H9 (cell line): ENCODE measurements around the gene MRM1. TPM values are rescaled to one million over a fixed set of nuclear protein-coding genes. Genes with fewer than 3 reads are reported as not detected.

Experiments
- DNase-seq: peaks from one replicate; pipeline ENCODE4 v3.0.0-alpha.2; 2017
- H2AFZ ChIP-seq: one replicate; pipeline ENCODE4 v1.6.1; 2013; ENCODE audit warnings: mild to moderate bottlenecking, low read length, control low read depth, moderate library complexity
- H2AK5ac ChIP-seq: 2 replicates; pipeline ENCODE4 v1.6.1; 2013; ENCODE audit warnings: low read length, control low read depth, mixed read lengths; ENCODE audit not compliant: insufficient read length
- H2BK120ac ChIP-seq: one replicate; pipeline ENCODE4 v1.6.1; 2013; ENCODE audit warnings: low read depth, mild to moderate bottlenecking, low read length, control low read depth, inconsistent platforms; ENCODE audit not compliant: poor library complexity, severe bottlenecking
- H2BK12ac ChIP-seq: 2 replicates; pipeline ENCODE4 v1.6.1; 2013; ENCODE audit warnings: low read length, control low read depth, mixed read lengths, low read depth; ENCODE audit not compliant: insufficient read length
- H2BK15ac ChIP-seq: 2 replicates; pipeline ENCODE4 v1.6.1; 2013; ENCODE audit warnings: low read depth, low read length, control low read depth
- H2BK20ac ChIP-seq: one replicate; pipeline ENCODE4 v1.6.1; 2013; ENCODE audit warnings: low read depth, mild to moderate bottlenecking, low read length, control low read depth, inconsistent platforms; ENCODE audit not compliant: poor library complexity, severe bottlenecking
- H2BK5ac ChIP-seq: 2 replicates; pipeline ENCODE4 v1.6.1; 2013; ENCODE audit warnings: low read length, control low read depth, mixed read lengths; ENCODE audit not compliant: insufficient read length
- H3K14ac ChIP-seq: 2 replicates; pipeline ENCODE4 v1.6.1; 2013; ENCODE audit warnings: low read length, control low read depth; ENCODE audit not compliant: insufficient read depth
- H3K18ac ChIP-seq: 2 replicates; pipeline ENCODE4 v1.6.1; 2013; ENCODE audit warnings: low read depth, mild to moderate bottlenecking, mixed read lengths, low read length, control low read depth; ENCODE audit not compliant: insufficient read length
- H3K23ac ChIP-seq: 2 replicates; pipeline ENCODE4 v1.6.1; 2013; ENCODE audit warnings: low read length, control low read depth, mixed read lengths, low read depth; ENCODE audit not compliant: insufficient read length
- H3K23me2 ChIP-seq: 2 replicates; pipeline ENCODE4 v1.6.1; 2013; ENCODE audit warnings: low read depth, mild to moderate bottlenecking, mixed read lengths, low read length, control low read depth; ENCODE audit not compliant: insufficient read length, poor library complexity, severe bottlenecking
- H3K27ac ChIP-seq: 2 replicates; pipeline ENCODE4 v1.5.1; 2013; ENCODE audit warnings: low read length, control low read depth, mixed read lengths, low read depth; ENCODE audit not compliant: insufficient read length
- H3K27me3 ChIP-seq: 2 replicates; pipeline ENCODE4 v1.6.1; 2013; ENCODE audit warnings: low read length, control low read depth, inconsistent platforms; ENCODE audit not compliant: insufficient read depth
- H3K4ac ChIP-seq: 2 replicates; pipeline ENCODE4 v1.6.1; 2013; ENCODE audit warnings: low read depth, mild to moderate bottlenecking, control low read depth, inconsistent platforms, low read length, moderate library complexity
- H3K4me1 ChIP-seq: 2 replicates; pipeline ENCODE4 v1.6.1; 2013; ENCODE audit warnings: low read length, control low read depth, inconsistent platforms; ENCODE audit not compliant: insufficient read depth
- H3K4me2 ChIP-seq: 2 replicates; pipeline ENCODE4 v1.6.1; 2013; ENCODE audit warnings: low read length, control low read depth, mixed read lengths; ENCODE audit not compliant: insufficient read length, insufficient read depth
- H3K56ac ChIP-seq: 2 replicates; pipeline ENCODE4 v1.6.1; 2013; ENCODE audit warnings: low read depth, mild to moderate bottlenecking, mixed read lengths, low read length, control low read depth; ENCODE audit not compliant: insufficient read length
- H3K79me1 ChIP-seq: 2 replicates; pipeline ENCODE4 v1.6.1; 2013; ENCODE audit warnings: low read depth, mild to moderate bottlenecking, moderate library complexity, low read length, control low read depth, inconsistent platforms; ENCODE audit not compliant: insufficient read depth, poor library complexity, severe bottlenecking
- H3K79me2 ChIP-seq: 2 replicates; pipeline ENCODE4 v1.6.1; 2013; ENCODE audit warnings: low read length, control low read depth, inconsistent platforms; ENCODE audit not compliant: insufficient read depth
- H3K9ac ChIP-seq: 2 replicates; pipeline ENCODE4 v1.6.1; 2013; ENCODE audit warnings: low read length, control low read depth, mixed read lengths; ENCODE audit not compliant: insufficient read length; ENCODE audit errors: extremely low read depth
- H3K9me3 ChIP-seq: one replicate; pipeline ENCODE4 v1.6.1; 2013; ENCODE audit warnings: low read depth, low read length, inconsistent platforms; ENCODE audit not compliant: control insufficient read depth
- H3T11ph ChIP-seq: one replicate; pipeline ENCODE4 v1.6.1; 2013; ENCODE audit warnings: mild to moderate bottlenecking, low read length, control low read depth, inconsistent platforms
- H4K20me1 ChIP-seq: one replicate; pipeline ENCODE4 v1.6.1; 2013; ENCODE audit not compliant: control insufficient read depth, insufficient read length, insufficient read depth
- H4K5ac ChIP-seq: 2 replicates; pipeline ENCODE4 v1.6.1; 2013; ENCODE audit warnings: low read depth, mild to moderate bottlenecking, mixed read lengths, low read length, control low read depth; ENCODE audit not compliant: insufficient read length
- H4K8ac ChIP-seq: replicated peaks from 2 replicates; pipeline ENCODE4 v1.6.1; 2013; ENCODE audit warnings: low read length, control low read depth, mixed read lengths, low read depth; ENCODE audit not compliant: insufficient read length
- H4K91ac ChIP-seq: 2 replicates; pipeline ENCODE4 v1.6.1; 2013; ENCODE audit warnings: low read depth, mild to moderate bottlenecking, moderate library complexity, mixed read lengths, low read length, control low read depth; ENCODE audit not compliant: insufficient read length
- H3K27ac Mint-ChIP-seq, 3 experiments: 2 replicates in 2 of 3; 3 replicates in 1 of 3; pipeline ENCODE4 v1.8.0; 2020 to 2021; ENCODE audit warnings: mixed read lengths in 3 of 3, mild to moderate bottlenecking in 1 of 3, moderate library complexity in 1 of 3
- H3K27me3 Mint-ChIP-seq: 2 replicates; pipeline ENCODE4 v1.8.0; 2021; ENCODE audit warnings: low read depth, mild to moderate bottlenecking, moderate library complexity, mixed read lengths
- H3K36me3 Mint-ChIP-seq, 3 experiments: 2 replicates in 2 of 3; 3 replicates in 1 of 3; pipeline ENCODE4 v1.8.0; 2020 to 2021; ENCODE audit warnings: low read depth in 3 of 3, mixed read lengths in 3 of 3; ENCODE audit not compliant: insufficient read depth in 1 of 3
- H3K4me1 Mint-ChIP-seq, 2 experiments: 2 replicates each; pipeline ENCODE4 v1.8.0; 2020; ENCODE audit warnings: mixed read lengths in 2 of 2
- H3K4me3 Mint-ChIP-seq, 2 experiments: 2 replicates in 1 of 2; 3 replicates in 1 of 2; pipeline ENCODE4 v1.8.0; 2020 to 2021; ENCODE audit warnings: mild to moderate bottlenecking in 2 of 2, mixed read lengths in 2 of 2, moderate library complexity in 1 of 2
- H3K9me3 Mint-ChIP-seq, 2 experiments: 2 replicates in 1 of 2; 3 replicates in 1 of 2; pipeline ENCODE4 v1.8.0; 2020; ENCODE audit warnings: mild to moderate bottlenecking in 2 of 2, mixed read lengths in 2 of 2, moderate library complexity in 1 of 2
- WGBS: extraction: QIAGEN DNeasy Blood & Tissue Kit; methylation state at CpG from one replicate; pipeline ENCODE4 v1.1.7; 2013; ENCODE audit warnings: missing lambda C conversion rate, low lambda C conversion rate, mixed read lengths; ENCODE audit not compliant: insufficient read length; ENCODE audit errors: extremely low coverage; 5-methylcytosine and 5-hydroxymethylcytosine counted together
- total RNA-seq: library from RNA; stranded (reverse); gene quantifications from 2 replicates; pipeline ENCODE4 v1.2.1, GENCODE V29; 2021
- TF ChIP-seq, protein P1 (sequence below): fragments of 200-600 bp; sonication (generic); conservative IDR thresholded peaks from 3 replicates; pipeline ENCODE4 v1.8.0; 2021; ENCODE audit warnings: antibody characterized with exemption, mild to moderate bottlenecking

The MRM1 gene
- total RNA-seq, 1 experiment from 2014 or later: 10.3 TPM

DNA sequence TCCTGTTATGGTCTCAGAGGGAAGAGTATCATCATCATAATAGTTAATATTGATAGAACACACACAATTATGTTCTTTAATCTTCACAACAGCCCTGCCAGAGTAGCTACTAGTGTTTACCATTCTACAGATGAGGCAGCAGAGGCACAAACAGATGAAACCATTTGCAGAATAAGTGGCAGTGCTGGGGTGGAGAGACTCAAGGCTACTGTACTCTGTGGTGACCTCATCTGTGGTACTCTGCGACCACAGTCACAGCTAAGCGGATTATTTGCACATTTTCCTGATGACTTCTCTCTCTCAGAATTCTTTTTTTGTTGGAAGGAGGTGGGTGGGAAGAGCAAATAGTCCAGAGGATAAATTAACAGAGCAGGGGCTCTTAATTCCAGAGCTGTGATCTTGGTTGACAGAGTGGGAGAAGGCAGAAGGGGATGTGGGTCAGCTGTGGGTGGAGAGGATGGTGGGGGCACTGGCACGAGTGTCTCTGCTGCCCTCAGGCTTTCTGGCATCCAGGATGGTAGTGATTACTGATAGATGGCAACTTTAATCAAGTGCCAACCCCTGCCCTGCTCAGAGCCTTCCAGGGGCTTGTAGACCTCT lies 41.8 kb downstream of the MRM1 start:
- H2AK5ac ChIP-seq: no peak overlapping the region
- H2BK15ac ChIP-seq: no peak overlapping the region
- no CpG with 5 or more reads among the region's 3 CpGs for WGBS
- no peaks in the 10 kb centered on the region for H3K79me1 ChIP-seq
- H4K5ac ChIP-seq: no peak overlapping the region
- no peak overlapping the region for H2BK20ac ChIP-seq
- no peak overlapping the region for H3K14ac ChIP-seq
- H3K23ac ChIP-seq: no peak overlapping the region
- H2BK120ac ChIP-seq: no peak overlapping the region
- H3K27ac Mint-ChIP-seq: no peak overlapping the region
- H2AFZ ChIP-seq: no peak overlapping the region
- no peaks in the 10 kb centered on the region for H3K36me3 Mint-ChIP-seq
- H3K4me1 ChIP-seq: no peaks in the 10 kb centered on the region
- no peak overlapping the region for H2BK12ac ChIP-seq
- TF ChIP-seq, protein P1, sequence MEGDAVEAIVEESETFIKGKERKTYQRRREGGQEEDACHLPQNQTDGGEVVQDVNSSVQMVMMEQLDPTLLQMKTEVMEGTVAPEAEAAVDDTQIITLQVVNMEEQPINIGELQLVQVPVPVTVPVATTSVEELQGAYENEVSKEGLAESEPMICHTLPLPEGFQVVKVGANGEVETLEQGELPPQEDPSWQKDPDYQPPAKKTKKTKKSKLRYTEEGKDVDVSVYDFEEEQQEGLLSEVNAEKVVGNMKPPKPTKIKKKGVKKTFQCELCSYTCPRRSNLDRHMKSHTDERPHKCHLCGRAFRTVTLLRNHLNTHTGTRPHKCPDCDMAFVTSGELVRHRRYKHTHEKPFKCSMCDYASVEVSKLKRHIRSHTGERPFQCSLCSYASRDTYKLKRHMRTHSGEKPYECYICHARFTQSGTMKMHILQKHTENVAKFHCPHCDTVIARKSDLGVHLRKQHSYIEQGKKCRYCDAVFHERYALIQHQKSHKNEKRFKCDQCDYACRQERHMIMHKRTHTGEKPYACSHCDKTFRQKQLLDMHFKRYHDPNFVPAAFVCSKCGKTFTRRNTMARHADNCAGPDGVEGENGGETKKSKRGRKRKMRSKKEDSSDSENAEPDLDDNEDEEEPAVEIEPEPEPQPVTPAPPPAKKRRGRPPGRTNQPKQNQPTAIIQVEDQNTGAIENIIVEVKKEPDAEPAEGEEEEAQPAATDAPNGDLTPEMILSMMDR: no peak
- H3K23me2 ChIP-seq: peaks cover 15% of the 10 kb centered on the region
- no peak overlapping the region for H3K4me2 ChIP-seq
- no peaks in the 10 kb centered on the region for H4K20me1 ChIP-seq
- H3K79me2 ChIP-seq: no peaks in the 10 kb centered on the region
- H3K4me3 Mint-ChIP-seq: peak overlapping the region in 1 of 2 experiments; percentile 85; a peak in 3 of 5 replicates
- H2BK5ac ChIP-seq: no peak overlapping the region
- no peak overlapping the region for H4K8ac ChIP-seq
- no peak overlapping the region for H3K56ac ChIP-seq
- no peaks in the 10 kb centered on the region for H3K9me3 ChIP-seq
- H3K18ac ChIP-seq: no peak overlapping the region
- DNase-seq: no peak
- no peak overlapping the region for H3T11ph ChIP-seq
- no peak overlapping the region for H3K9ac ChIP-seq
- H3K4me1 Mint-ChIP-seq: peaks cover 15 to 52% of the 10 kb centered on the region in 2 experiments
- H3K27ac ChIP-seq: no peak overlapping the region
- peaks cover 20% of the 10 kb centered on the region for H3K27me3 ChIP-seq
- no peaks in the 10 kb centered on the region; a peak in 1 of 5 replicates for H3K9me3 Mint-ChIP-seq
- peaks cover 86% of the 10 kb centered on the region for H3K27me3 Mint-ChIP-seq
- H4K91ac ChIP-seq: no peak overlapping the region
- no peak overlapping the region for H3K4ac ChIP-seq
